Spleen (tissue), 7 donors: ENCODE data around the gene CHRDL2.

Source experiments
- CTCF ChIP-seq, 11 experiments: fragments of 200-600 bp in 7 of 11; fragments of 450-650 bp in 4 of 11; sonication (generic) in 4 of 11; IDR thresholded peaks in 8 of 11; conservative IDR thresholded peaks in 3 of 11; 1 replicate in 7 of 11; 2 replicates in 4 of 11; pipeline versions ENCODE4 v1.4.0 to v1.8.0; 2016 to 2021; ENCODE audit warnings: antibody characterized with exemption in 11 of 11, inconsistent platforms in 4 of 11, mild to moderate bottlenecking in 1 of 11
- POLR2A ChIP-seq, 3 donors: fragments of 450-650 bp; IDR thresholded peaks; one replicate each; pipeline ENCODE4 v1.5.1; 2017; ENCODE audit warnings: antibody characterized with exemption in 3 of 3, mild to moderate bottlenecking in 1 of 3
- POLR2AphosphoS5 ChIP-seq, 3 donors: sonication (generic); formaldehyde crosslinking; IDR thresholded peaks; one replicate each; pipeline ENCODE4 v1.5.1; 2017; ENCODE audit warnings: antibody characterized with exemption in 3 of 3
- donor health status: DM: no; HTN: no; CAD: no; lungs with moderate emphysema.
- donor health status: DM: no; HTN: no; CAD: no.
- donor health status: DM: no; HTN: no; CAD: no.

GRCh38 chr11:74646954-74647353 lies 84.3 kb downstream of the CHRDL2 start:
- no peak for TF ChIP-seq CTCF (IDR thresholded peaks at IDR 0.05 in 8 of 11, conservative IDR thresholded peaks at IDR 0.05 in 3 of 11)
- TF ChIP-seq POLR2A (IDR thresholded peaks at IDR 0.05) = no peak
- TF ChIP-seq POLR2AphosphoS5 (IDR thresholded peaks at IDR 0.05) = no peak
